Peyer's patch (tissue), 4 donors: ENCODE results near the gene CDK8. TPM values are rescaled to one million over a fixed set of nuclear protein-coding genes. Genes with fewer than 3 reads are reported as not detected.

ENCODE experiments used
- DNase-seq, 3 donors: peaks; one replicate each; pipeline ENCODE4 v3.0.0-alpha.2; 2017 to 2019
- H3K27ac ChIP-seq, 4 donors: fragments of 200-600 bp; sonication (generic); one replicate each; pipeline ENCODE4 v1.5.1; 2016 to 2019
- H3K27me3 ChIP-seq, 2 donors: fragments of 200-600 bp; sonication (generic); one replicate each; pipeline ENCODE4 v1.5.1; 2019
- H3K36me3 ChIP-seq, 3 donors: fragments of 200-600 bp; sonication (generic); one replicate each; pipeline ENCODE4 v1.5.1; 2016 to 2019
- H3K4me1 ChIP-seq, 4 donors: fragments of 200-600 bp; sonication (generic); one replicate each; pipeline ENCODE4 v1.5.1; 2016 to 2019
- H3K4me3 ChIP-seq, 4 donors: fragments of 200-600 bp; sonication (generic); 1 replicate in 3 of 4; 2 replicates in 1 of 4; pipeline ENCODE4 v1.5.1; 2016 to 2019; ENCODE audit warnings: mild to moderate bottlenecking in 1 of 4
- H3K9me3 ChIP-seq, 4 donors: fragments of 200-600 bp; sonication (generic); one replicate each; pipeline ENCODE4 v1.5.1; 2016 to 2019; ENCODE audit warnings: mild to moderate bottlenecking in 1 of 4
- POLR2A ChIP-seq, 2 donors: fragments of 450-650 bp; IDR thresholded peaks; one replicate each; pipeline ENCODE4 v1.5.1; 2017; ENCODE audit warnings: antibody characterized with exemption in 2 of 2, mild to moderate bottlenecking in 2 of 2, moderate library complexity in 2 of 2
- total RNA-seq, 4 donors: library from RNA; depleted of rRNA; stranded (reverse); fragments of >200 nt; gene quantifications; one replicate each; pipeline ENCODE4 v1.1.0, GENCODE V29; 2016
- TF ChIP-seq, protein P1 (sequence below), 6 experiments: fragments of 450-650 bp in 4 of 6; fragments of 200-600 bp in 2 of 6; sonication (generic) in 1 of 6; IDR thresholded peaks; one replicate each; pipeline ENCODE4 v1.5.1; 2017 to 2019; ENCODE audit warnings: antibody characterized with exemption in 6 of 6, mild to moderate bottlenecking in 3 of 6, moderate library complexity in 1 of 6

The CDK8 gene
- total RNA-seq, 4 donors from 2014 or later, result 16.8 to 22.3 (median 20.8) TPM

GRCh38 chr13:26376430-26376829 is 122.5 kb downstream of the CDK8 start:
- Histone ChIP-seq H3K27me3 (no peaks in the 10 kb centered on the region), H3K4me3 (no peak overlapping the region), H3K36me3 (no peaks in the 10 kb centered on the region), H3K4me1 (no peaks in the 10 kb centered on the region), H3K9me3 (no peaks in the 10 kb centered on the region), H3K27ac (no peak overlapping the region)
- DNase-seq, result no peak
- TF ChIP-seq, protein P1, sequence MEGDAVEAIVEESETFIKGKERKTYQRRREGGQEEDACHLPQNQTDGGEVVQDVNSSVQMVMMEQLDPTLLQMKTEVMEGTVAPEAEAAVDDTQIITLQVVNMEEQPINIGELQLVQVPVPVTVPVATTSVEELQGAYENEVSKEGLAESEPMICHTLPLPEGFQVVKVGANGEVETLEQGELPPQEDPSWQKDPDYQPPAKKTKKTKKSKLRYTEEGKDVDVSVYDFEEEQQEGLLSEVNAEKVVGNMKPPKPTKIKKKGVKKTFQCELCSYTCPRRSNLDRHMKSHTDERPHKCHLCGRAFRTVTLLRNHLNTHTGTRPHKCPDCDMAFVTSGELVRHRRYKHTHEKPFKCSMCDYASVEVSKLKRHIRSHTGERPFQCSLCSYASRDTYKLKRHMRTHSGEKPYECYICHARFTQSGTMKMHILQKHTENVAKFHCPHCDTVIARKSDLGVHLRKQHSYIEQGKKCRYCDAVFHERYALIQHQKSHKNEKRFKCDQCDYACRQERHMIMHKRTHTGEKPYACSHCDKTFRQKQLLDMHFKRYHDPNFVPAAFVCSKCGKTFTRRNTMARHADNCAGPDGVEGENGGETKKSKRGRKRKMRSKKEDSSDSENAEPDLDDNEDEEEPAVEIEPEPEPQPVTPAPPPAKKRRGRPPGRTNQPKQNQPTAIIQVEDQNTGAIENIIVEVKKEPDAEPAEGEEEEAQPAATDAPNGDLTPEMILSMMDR (IDR thresholded peaks at IDR 0.05), result no peak

- no peak overlapping the region for H3K27ac ChIP-seq
- H3K4me3 ChIP-seq, result no peak overlapping the region
- no peaks in the 10 kb centered on the region for H3K4me1 ChIP-seq
- no peaks in the 10 kb centered on the region for H3K36me3 ChIP-seq
- no peaks in the 10 kb centered on the region for H3K9me3 ChIP-seq
- no peak for TF ChIP-seq POLR2A (IDR thresholded peaks at IDR 0.05)
- TF ChIP-seq, protein P1 (IDR thresholded peaks at IDR 0.05), result peak in 3 of 6 experiments; percentile 13 to 28 (median 22)
- H3K27me3 ChIP-seq, result no peaks in the 10 kb centered on the region
- peak in 1 of 3 donors; percentile 50 for DNase-seq
These were observed 123.1 kb downstream of the CDK8 start for GRCh38 chr13:26377038-26377437.

DNA sequence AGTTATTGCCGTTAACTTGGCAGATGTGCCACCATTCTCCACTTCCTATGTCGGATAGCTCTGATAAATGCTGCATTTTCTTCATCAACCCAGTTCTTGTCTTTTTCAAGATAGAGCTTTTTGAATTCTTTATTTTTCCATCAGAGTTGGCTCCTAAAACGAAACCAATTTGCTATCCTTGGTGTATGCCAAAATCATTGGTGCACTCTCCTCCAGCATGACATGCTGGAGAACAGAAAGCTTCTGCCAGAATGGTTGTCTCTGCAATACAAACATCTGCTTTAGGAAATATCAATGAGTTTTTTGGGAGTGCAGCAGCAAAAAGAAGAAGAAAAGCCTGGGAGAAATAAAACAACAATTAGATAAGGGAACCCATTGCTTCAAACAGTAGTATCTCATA is 124.2 kb downstream of the CDK8 start:
- TF ChIP-seq, protein P1 (IDR thresholded peaks at IDR 0.05), result no peak
- TF ChIP-seq POLR2A (IDR thresholded peaks at IDR 0.05), result no peak

GRCh38 chr13:26379831-26380230 is 125.9 kb downstream of the CDK8 start:
- Histone ChIP-seq H3K27ac (no peak overlapping the region), H3K4me3 (no peak overlapping the region), H3K27me3 (no peaks in the 10 kb centered on the region), H3K36me3 (peaks cover 0 to under 1% (median 0%) of the 10 kb centered on the region in 3 donors), H3K4me1 (no peaks in the 10 kb centered on the region), H3K9me3 (no peaks in the 10 kb centered on the region)
- DNase-seq, result no peak
- TF ChIP-seq, protein P1 (IDR thresholded peaks at IDR 0.05), result no peak
- TF ChIP-seq POLR2A (IDR thresholded peaks at IDR 0.05), result no peak

More for the DNA sequence above, 124.2 kb downstream of the CDK8 start:
- Histone ChIP-seq H3K27me3 (no peaks in the 10 kb centered on the region), H3K36me3 (no peaks in the 10 kb centered on the region), H3K4me1 (no peaks in the 10 kb centered on the region), H3K4me3 (no peak overlapping the region), H3K9me3 (no peaks in the 10 kb centered on the region), H3K27ac (no peak overlapping the region)
- DNase-seq, result no peak

GRCh38 chr13:26380930-26381329 is 127.0 kb downstream of the CDK8 start:
- TF ChIP-seq, protein P1 (IDR thresholded peaks at IDR 0.05), result no peak
- TF ChIP-seq POLR2A (IDR thresholded peaks at IDR 0.05), result no peak
- H3K4me3 ChIP-seq, result no peak overlapping the region
- no peak for DNase-seq
- no peak overlapping the region for H3K27ac ChIP-seq
- H3K9me3 ChIP-seq, result no peaks in the 10 kb centered on the region
- no peaks in the 10 kb centered on the region for H3K4me1 ChIP-seq
- no peaks in the 10 kb centered on the region for H3K27me3 ChIP-seq
- peaks cover 0 to 11% (median 0%) of the 10 kb centered on the region in 3 donors for H3K36me3 ChIP-seq

DNA sequence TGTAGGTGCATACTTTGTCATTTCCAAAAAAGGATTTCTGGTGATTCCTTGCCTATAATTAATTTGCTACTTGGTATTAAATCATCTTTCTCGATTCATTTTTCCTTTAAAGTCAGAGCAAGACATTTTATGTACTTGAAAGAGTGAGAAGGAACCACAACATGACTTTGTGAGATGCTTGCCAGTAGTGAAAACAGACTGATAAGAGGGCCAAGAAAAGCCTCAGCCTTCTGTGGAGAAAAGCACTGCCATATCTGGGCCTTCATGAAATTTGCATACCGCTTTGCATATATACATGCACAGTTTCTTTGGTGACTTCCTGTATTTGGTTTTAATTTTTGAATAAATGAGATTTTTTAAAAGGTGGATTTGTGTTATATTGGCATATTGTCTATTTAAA is 128.4 kb downstream of the CDK8 start:
- TF ChIP-seq, protein P1 (IDR thresholded peaks at IDR 0.05), result no peak
- TF ChIP-seq POLR2A (IDR thresholded peaks at IDR 0.05), result no peak
- Histone ChIP-seq H3K27me3 (no peaks in the 10 kb centered on the region), H3K27ac (no peak overlapping the region), H3K4me3 (no peak overlapping the region), H3K9me3 (no peaks in the 10 kb centered on the region), H3K36me3 (peaks cover 0 to 14% (median 0%) of the 10 kb centered on the region in 3 donors), H3K4me1 (no peaks in the 10 kb centered on the region)
- no peak for DNase-seq
